Endothelial cell (in vitro differentiated cells): Measurements from ENCODE around the gene CLHC1. TPM values are rescaled to one million over a fixed set of nuclear protein-coding genes. Genes with fewer than 3 reads are reported as not detected.
"Not testable (repeated sequence)": the region's sequence is repeated elsewhere in the genome, so short reads cannot be mapped to it uniquely, and the experiment has no call there.

Experiments used
- DNase-seq: peaks from one replicate; pipeline ENCODE4 v3.0.0; 2021; ENCODE audit warnings: low spot score
- H3K27ac Mint-ChIP-seq: one replicate; pipeline ENCODE4 v1.8.0; 2021; ENCODE audit warnings: mixed read lengths, inconsistent platforms; ENCODE audit not compliant: unreplicated experiment
- H3K27me3 Mint-ChIP-seq: one replicate; pipeline ENCODE4 v1.8.0; 2021; ENCODE audit warnings: mild to moderate bottlenecking, moderate library complexity, mixed read lengths, inconsistent platforms; ENCODE audit not compliant: unreplicated experiment
- H3K36me3 Mint-ChIP-seq: one replicate; pipeline ENCODE4 v1.8.0; 2021; ENCODE audit warnings: mild to moderate bottlenecking, low read depth, mixed read lengths, inconsistent platforms; ENCODE audit not compliant: unreplicated experiment
- H3K4me1 Mint-ChIP-seq: one replicate; pipeline ENCODE4 v1.8.0; 2021; ENCODE audit warnings: mild to moderate bottlenecking, mixed read lengths, inconsistent platforms; ENCODE audit not compliant: unreplicated experiment
- H3K4me3 Mint-ChIP-seq: one replicate; pipeline ENCODE4 v1.8.0; 2021; ENCODE audit warnings: mild to moderate bottlenecking, mixed read lengths, inconsistent platforms; ENCODE audit not compliant: unreplicated experiment
- H3K9me3 Mint-ChIP-seq: one replicate; pipeline ENCODE4 v1.8.0; 2021; ENCODE audit warnings: mixed read lengths, inconsistent platforms; ENCODE audit not compliant: unreplicated experiment
- CTCF ChIP-seq: fragments of 200-600 bp; sonication (generic); IDR thresholded peaks from one replicate; pipeline ENCODE4 v1.5.0; 2021; ENCODE audit warnings: antibody characterized with exemption; ENCODE audit not compliant: unreplicated experiment
- long read RNA-seq: library from polyadenylated mRNA; unstranded; transcript quantifications from one replicate; pipeline ENCODE4 v2.0.0, GENCODE V29; 2020; ENCODE audit not compliant: unreplicated experiment
- total RNA-seq: library from RNA; stranded (reverse); fragmentation: NEBNext Ultra II Directional; extraction: Animal tissue kit (Norgen Biotek cat#: 25700); gene quantifications from one replicate; pipeline ENCODE4 v1.2.1, GENCODE V29; 2021; ENCODE audit not compliant: unreplicated experiment

The CLHC1 gene
- 20.2 TPM for total RNA-seq
- long read RNA-seq, partial matches to known transcripts = 0 of 4 reads
- long read RNA-seq, other reads (novel, unspliced or antisense) = 4 of 4 reads

GRCh38 chr2:55232084-55232862, at the start of gene CLHC1, which contains the start of gene RPS27A:
Gene CLHC1, minus strand, starts transcription at chr2:55232293. Its CDS starts 9,882 bp downstream, at chr2:55222411.
Gene RPS27A, plus strand, starts transcription at chr2:55232688. Its CDS starts 137 bp downstream, at chr2:55232825.
- Mint-ChIP-seq H3K4me3 (peak within 1 kb of the TSS; percentile 97), H3K9me3 (no peaks in the 10 kb centered on the region), H3K27me3 (peaks cover 17% of the 10 kb centered on the region), H3K36me3 (peaks cover 21% of the 10 kb centered on the region), H3K4me1 (peaks cover 45% of the 10 kb centered on the region), H3K27ac (peak within 1 kb of the TSS; percentile 99)
- TF ChIP-seq CTCF = no peak
- DNase-seq = peak; percentile 94

- not testable (repeated sequence) for DNase-seq, H3K27me3 Mint-ChIP-seq, H3K36me3 Mint-ChIP-seq, H3K9me3 Mint-ChIP-seq
- Mint-ChIP-seq H3K4me1 (peaks cover 26% of the 10 kb centered on the region), H3K27ac (peak overlapping the region; percentile 11), H3K4me3 (peak overlapping the region; percentile 42)
Observed at GRCh38 chr2:55280851-55281546, 48.9 kb upstream of the CLHC1 start.

GRCh38 chr2:55279859-55280424, 47.8 kb upstream of the CLHC1 start:
- not testable (repeated sequence) for H3K36me3 Mint-ChIP-seq, H3K4me3 Mint-ChIP-seq, H3K27me3 Mint-ChIP-seq, H3K9me3 Mint-ChIP-seq, DNase-seq
- Mint-ChIP-seq H3K4me1 (peaks cover 26% of the 10 kb centered on the region), H3K27ac (peak overlapping the region; percentile 64)

GRCh38 chr2:55279214-55279835, 47.2 kb upstream of the CLHC1 start:
- H3K27me3 Mint-ChIP-seq, H3K36me3 Mint-ChIP-seq, DNase-seq, H3K9me3 Mint-ChIP-seq: not testable (repeated sequence)
- Mint-ChIP-seq H3K27ac (peak overlapping the region; percentile 15), H3K4me3 (peak overlapping the region; percentile 2), H3K4me1 (peaks cover 26% of the 10 kb centered on the region)

- Mint-ChIP-seq H3K4me1 (peaks cover 17% of the 10 kb centered on the region), H3K4me3 (no peak overlapping the region), H3K27me3 (peaks cover 3% of the 10 kb centered on the region), H3K9me3 (no peaks in the 10 kb centered on the region), H3K27ac (no peak overlapping the region), H3K36me3 (no peaks in the 10 kb centered on the region)
- TF ChIP-seq CTCF = no peak
- no peak for DNase-seq
Observed at GRCh38 chr2:55277310-55277709, 45.2 kb upstream of the CLHC1 start.

- H3K9me3 Mint-ChIP-seq, H3K27me3 Mint-ChIP-seq, DNase-seq, H3K4me3 Mint-ChIP-seq, H3K36me3 Mint-ChIP-seq, H3K27ac Mint-ChIP-seq, H3K4me1 Mint-ChIP-seq: not testable (repeated sequence)
Observed at GRCh38 chr2:55274346-55274745, 42.3 kb upstream of the CLHC1 start.
